ACC112 (cell line): Measurements from ENCODE around the gene TMEM14B.
"Not testable (repeated sequence)": the region's sequence is repeated elsewhere in the genome, so short reads cannot be mapped to it uniquely, and the experiment has no call there.

Experiments used
- H2AFZ ChIP-seq: fragments of 200-600 bp; sonication (generic); one replicate; pipeline ENCODE4 v1.6.0; 2017; ENCODE audit warnings: antibody characterized with exemption, low read length; ENCODE audit not compliant: unreplicated experiment
- H3K27ac ChIP-seq: fragments of 200-600 bp; sonication (generic); 2 replicates; pipeline ENCODE4 v1.5.1; 2014; ENCODE audit warnings: low read depth, mild to moderate bottlenecking, antibody characterized with exemption, low read length, moderate library complexity
- H3K27me3 ChIP-seq: fragments of 200-600 bp; sonication (generic); 2 replicates; pipeline ENCODE4 v1.6.1; 2014; ENCODE audit warnings: mild to moderate bottlenecking, antibody characterized with exemption, low read length, moderate library complexity, mixed read lengths; ENCODE audit not compliant: insufficient read depth
- H3K36me3 ChIP-seq: fragments of 200-600 bp; sonication (generic); 2 replicates; pipeline ENCODE4 v1.6.1; 2016; ENCODE audit warnings: mild to moderate bottlenecking, antibody characterized with exemption, low read length, moderate library complexity, mixed read lengths; ENCODE audit not compliant: insufficient read depth
- H3K4me1 ChIP-seq: fragments of 200-600 bp; sonication (generic); one replicate; pipeline ENCODE4 v1.6.1; 2016; ENCODE audit warnings: low read length, mixed read lengths; ENCODE audit not compliant: insufficient read depth, unreplicated experiment, control insufficient read depth
- H3K4me3 ChIP-seq: fragments of 200-600 bp; sonication (generic); 2 replicates; pipeline ENCODE4 v1.5.1; 2014; ENCODE audit warnings: mild to moderate bottlenecking, low read depth, low read length
- H3K79me2 ChIP-seq: fragments of 200-600 bp; sonication (generic); one replicate; pipeline ENCODE4 v1.6.0; 2016; ENCODE audit warnings: low read length; ENCODE audit not compliant: control insufficient read depth, unreplicated experiment, insufficient read depth

TMEM14B gene

DNA sequence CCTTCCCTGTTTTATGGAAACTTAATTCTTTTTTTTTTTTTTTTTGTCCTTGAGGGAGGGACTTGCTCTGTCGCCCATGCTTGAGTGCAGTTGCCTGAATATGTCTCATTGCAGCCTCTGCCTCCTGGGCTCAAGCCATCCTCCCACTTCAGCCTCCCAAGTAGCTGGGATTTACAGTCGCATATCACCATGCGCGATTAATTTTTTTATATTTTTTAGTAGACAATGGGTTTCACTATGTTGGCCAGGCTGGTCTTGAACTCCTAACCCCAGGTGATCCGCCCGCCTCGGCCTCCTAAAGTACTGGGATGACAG, 24.1 kb upstream of the TMEM14B start:
- Histone ChIP-seq H3K4me3 (peak overlapping the region; percentile 90), H3K27me3 (no peaks in the 10 kb centered on the region), H3K27ac (peak overlapping the region; percentile 67; the same call in 1 of the 2 replicates), H3K79me2 (peaks cover 43% of the 10 kb centered on the region), H2AFZ (peak overlapping the region; percentile 81), H3K36me3 (peaks cover 4% of the 10 kb centered on the region; the same call in 1 of the 2 replicates), H3K4me1 (peaks cover 12% of the 10 kb centered on the region)

DNA sequence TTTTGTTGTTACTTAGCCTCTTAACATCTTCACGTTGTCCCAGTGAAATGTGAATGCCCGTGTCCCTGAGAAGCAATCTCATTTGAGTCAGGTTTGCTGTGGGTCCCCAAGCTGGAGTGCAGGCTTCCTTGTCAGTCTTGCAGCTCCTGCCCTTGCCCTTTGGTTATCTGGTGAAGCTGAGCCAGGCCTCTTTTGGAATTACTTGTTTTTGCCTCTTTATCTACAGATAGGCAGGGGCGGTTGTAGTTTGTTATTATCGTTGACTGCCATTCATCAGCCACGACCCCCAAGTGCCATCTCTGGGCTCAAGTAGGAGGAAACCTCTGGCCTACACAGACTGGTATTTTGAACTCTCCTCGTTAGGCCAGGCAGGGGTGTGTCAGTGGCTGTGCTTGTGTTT, 22.6 kb upstream of the TMEM14B start:
- Histone ChIP-seq H3K4me1 (peaks cover 12% of the 10 kb centered on the region), H3K36me3 (peaks cover 15% of the 10 kb centered on the region; the same call in 1 of the 2 replicates), H3K27ac (no peak overlapping the region)

GRCh38 chr6:10725716-10726115, 21.9 kb upstream of the TMEM14B start:
- Histone ChIP-seq H3K79me2 (peaks cover 43% of the 10 kb centered on the region), H2AFZ (no peak overlapping the region), H3K4me1 (peaks cover 12% of the 10 kb centered on the region), H3K27me3 (no peaks in the 10 kb centered on the region), H3K36me3 (peaks cover 21% of the 10 kb centered on the region), H3K4me3 (no peak overlapping the region), H3K27ac (no peak overlapping the region)

More for the DNA sequence above, 22.6 kb upstream of the TMEM14B start:
- no peak overlapping the region for H3K4me3 ChIP-seq
- peaks cover 43% of the 10 kb centered on the region for H3K79me2 ChIP-seq
- no peak overlapping the region for H2AFZ ChIP-seq
- H3K27me3 ChIP-seq: no peaks in the 10 kb centered on the region

DNA sequence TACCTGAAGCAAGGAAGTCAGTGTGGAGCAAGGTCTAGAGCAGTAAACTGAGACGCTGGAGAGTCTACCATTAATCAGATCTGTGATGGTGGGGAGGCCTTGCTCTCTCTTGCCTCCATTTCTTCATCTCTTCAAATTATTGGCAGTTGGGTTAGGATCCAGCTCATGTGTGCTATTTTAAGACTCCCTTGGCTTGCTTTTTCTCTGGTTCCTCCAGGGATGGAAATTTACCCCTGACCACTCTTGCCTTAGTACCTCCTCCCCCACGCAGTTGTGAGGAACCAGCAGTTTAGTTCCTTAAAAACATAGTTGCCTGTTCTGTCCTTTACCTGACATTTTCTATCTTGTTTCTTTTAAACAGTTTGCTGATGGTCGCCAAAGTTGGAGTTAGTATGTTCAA, 17.4 kb upstream of the TMEM14B start:
- Histone ChIP-seq H3K36me3 (peaks cover 44% of the 10 kb centered on the region), H3K27me3 (no peaks in the 10 kb centered on the region), H3K27ac (no peak overlapping the region), H3K79me2 (peaks cover 21% of the 10 kb centered on the region), H3K4me3 (no peak overlapping the region), H3K4me1 (peaks cover 8% of the 10 kb centered on the region), H2AFZ (no peak overlapping the region)

DNA sequence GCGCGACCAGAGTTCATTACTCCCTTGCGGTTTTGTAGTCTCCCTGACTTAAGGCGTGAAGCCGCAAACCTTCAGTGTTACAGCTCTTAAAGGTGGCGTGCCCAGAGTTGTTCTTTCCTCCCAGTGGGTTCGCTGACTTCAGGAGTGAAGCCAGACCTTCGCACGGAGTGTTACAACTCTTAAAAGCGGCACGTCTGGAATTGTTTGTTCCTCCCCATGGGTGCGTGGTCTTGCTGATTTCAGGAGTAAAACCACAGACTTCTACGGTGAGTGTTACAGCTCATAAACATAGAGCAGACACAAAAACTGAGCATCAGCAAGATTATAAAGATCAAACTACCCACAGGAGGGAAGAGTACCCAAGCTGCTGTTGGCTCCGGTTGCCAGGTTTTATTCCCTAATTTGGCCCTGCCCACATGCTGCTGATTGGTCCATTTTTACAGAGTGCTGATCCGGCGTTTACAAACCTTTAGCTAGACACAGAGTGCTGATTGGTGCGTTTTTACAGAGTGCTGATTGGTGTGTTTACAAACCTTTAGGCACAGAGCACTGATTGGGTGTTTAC, 14.4 kb upstream of the TMEM14B start:
- peaks cover 10% of the 10 kb centered on the region for H3K4me1 ChIP-seq
- no peaks in the 10 kb centered on the region for H3K27me3 ChIP-seq
- H2AFZ ChIP-seq: no peak overlapping the region
- peaks cover 41% of the 10 kb centered on the region for H3K36me3 ChIP-seq
- H3K27ac ChIP-seq: no peak overlapping the region
- H3K79me2 ChIP-seq: peaks cover under 1% of the 10 kb centered on the region
- H3K4me3 ChIP-seq: no peak overlapping the region

- no peaks in the 10 kb centered on the region for H3K79me2 ChIP-seq
- H3K4me3 ChIP-seq: no peak overlapping the region
- no peaks in the 10 kb centered on the region for H3K27me3 ChIP-seq
- H3K4me1 ChIP-seq: peaks cover 10% of the 10 kb centered on the region
- peaks cover 37% of the 10 kb centered on the region for H3K36me3 ChIP-seq
- H3K27ac ChIP-seq: peak overlapping the region; percentile 79
- H2AFZ ChIP-seq: no peak overlapping the region
These were observed 13.7 kb upstream of the TMEM14B start for GRCh38 chr6:10733863-10734262.

- Histone ChIP-seq H3K27me3 (no peaks in the 10 kb centered on the region), H3K4me1 (peaks cover 10% of the 10 kb centered on the region), H3K36me3 (peaks cover 22% of the 10 kb centered on the region; the same call in 1 of the 2 replicates), H2AFZ (no peak overlapping the region), H3K79me2 (no peaks in the 10 kb centered on the region), H3K4me3 (no peak overlapping the region), H3K27ac (no peak overlapping the region)
These were observed 10.9 kb upstream of the TMEM14B start for GRCh38 chr6:10736731-10737130.

DNA sequence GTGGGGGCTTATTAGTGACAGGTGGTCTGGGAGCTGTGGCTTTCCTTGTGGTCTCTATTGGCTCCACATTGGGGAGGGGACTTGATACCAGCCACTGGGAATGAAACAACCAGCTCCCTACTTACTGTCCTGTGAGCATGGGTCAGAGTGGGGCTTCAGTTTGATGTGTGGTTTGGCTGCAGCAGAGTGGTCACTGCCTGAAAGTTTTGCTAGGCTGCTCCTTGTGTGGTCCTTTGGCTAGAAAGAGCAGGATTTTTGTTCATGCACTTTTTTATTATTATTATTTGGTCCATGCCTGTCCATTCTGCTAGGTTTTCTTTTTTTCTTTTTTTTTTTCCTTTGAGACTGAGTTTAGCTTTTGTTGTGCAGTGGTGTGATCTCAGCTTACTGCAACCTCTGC, 7.5 kb upstream of the TMEM14B start:
- H3K36me3 ChIP-seq: 0 out of 2 replicates have a peak, but pooled peaks cover 4% of the 10 kb centered on the region
- peaks cover 4% of the 10 kb centered on the region for H3K4me1 ChIP-seq
- H2AFZ ChIP-seq: no peak overlapping the region
- no peak overlapping the region for H3K4me3 ChIP-seq
- no peak overlapping the region for H3K27ac ChIP-seq
- no peaks in the 10 kb centered on the region for H3K79me2 ChIP-seq
- H3K27me3 ChIP-seq: no peaks in the 10 kb centered on the region

GRCh38 chr6:10741643-10742042, 6.0 kb upstream of the TMEM14B start:
- not testable (repeated sequence) for H3K4me1 ChIP-seq, H2AFZ ChIP-seq, H3K36me3 ChIP-seq, H3K79me2 ChIP-seq, H3K27me3 ChIP-seq, H3K4me3 ChIP-seq, H3K27ac ChIP-seq

DNA sequence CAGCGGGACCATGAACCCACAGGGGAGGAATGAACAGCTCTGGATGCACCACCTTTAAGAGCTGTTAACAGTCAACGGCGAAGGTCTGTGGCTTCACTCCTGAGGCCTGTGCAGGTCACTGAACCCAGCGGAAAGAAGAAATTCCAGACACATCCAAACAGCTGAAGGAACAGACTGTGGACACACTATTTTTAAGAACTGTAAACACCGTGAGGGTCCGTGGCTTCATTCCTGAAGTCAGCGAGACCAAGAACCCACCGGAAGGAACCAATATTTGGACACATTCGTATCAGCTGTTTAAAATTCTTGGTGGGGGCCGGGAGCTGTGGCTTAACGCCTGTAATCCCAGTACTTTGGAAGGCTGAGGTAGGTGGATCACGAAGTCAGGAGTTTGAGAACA, 5.4 kb upstream of the TMEM14B start:
- Histone ChIP-seq H3K4me3 (no peak overlapping the region), H3K36me3 (0 out of 2 replicates have a peak, but pooled peaks cover 4% of the 10 kb centered on the region), H3K79me2 (no peaks in the 10 kb centered on the region), H3K27me3 (no peaks in the 10 kb centered on the region), H2AFZ (no peak overlapping the region), H3K27ac (no peak overlapping the region), H3K4me1 (no peaks in the 10 kb centered on the region)

DNA sequence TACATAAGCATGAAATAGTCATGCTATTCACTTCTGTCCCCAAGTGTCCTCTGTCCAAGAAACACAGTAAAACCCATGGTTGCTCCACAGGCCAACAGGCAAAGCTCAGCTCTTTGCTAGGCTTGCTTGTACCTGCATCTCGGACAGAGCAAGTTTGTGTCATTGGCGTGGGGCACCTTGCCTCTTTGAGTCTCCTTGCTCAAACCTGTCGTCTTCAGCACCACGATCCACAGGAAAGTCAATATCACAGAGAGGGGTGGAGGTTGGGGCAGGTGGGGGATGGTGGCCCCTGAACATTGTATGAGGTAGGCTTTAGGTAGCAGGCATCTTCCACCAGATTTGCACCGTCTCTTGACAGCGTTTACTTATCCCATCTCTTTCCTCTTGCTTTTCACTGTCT, 4.1 kb upstream of the TMEM14B start:
- H3K4me3 ChIP-seq: no peak overlapping the region
- H3K27ac ChIP-seq: no peak overlapping the region
- no peaks in the 10 kb centered on the region for H3K27me3 ChIP-seq
- 0 out of 2 replicates have a peak, but pooled peaks cover 4% of the 10 kb centered on the region for H3K36me3 ChIP-seq
- peaks cover 8% of the 10 kb centered on the region for H3K79me2 ChIP-seq
- peaks cover under 1% of the 10 kb centered on the region for H3K4me1 ChIP-seq
- H2AFZ ChIP-seq: no peak overlapping the region
